COLO668 (cell line): ENCODE results near the gene FCHSD2.

Experiments used
- DNase-seq: peaks from one replicate; lab custom pipeline; 2025; ENCODE audit not compliant: unreplicated experiment; lab: John Stamatoyannopoulos, UW

Gene FCHSD2

DNA sequence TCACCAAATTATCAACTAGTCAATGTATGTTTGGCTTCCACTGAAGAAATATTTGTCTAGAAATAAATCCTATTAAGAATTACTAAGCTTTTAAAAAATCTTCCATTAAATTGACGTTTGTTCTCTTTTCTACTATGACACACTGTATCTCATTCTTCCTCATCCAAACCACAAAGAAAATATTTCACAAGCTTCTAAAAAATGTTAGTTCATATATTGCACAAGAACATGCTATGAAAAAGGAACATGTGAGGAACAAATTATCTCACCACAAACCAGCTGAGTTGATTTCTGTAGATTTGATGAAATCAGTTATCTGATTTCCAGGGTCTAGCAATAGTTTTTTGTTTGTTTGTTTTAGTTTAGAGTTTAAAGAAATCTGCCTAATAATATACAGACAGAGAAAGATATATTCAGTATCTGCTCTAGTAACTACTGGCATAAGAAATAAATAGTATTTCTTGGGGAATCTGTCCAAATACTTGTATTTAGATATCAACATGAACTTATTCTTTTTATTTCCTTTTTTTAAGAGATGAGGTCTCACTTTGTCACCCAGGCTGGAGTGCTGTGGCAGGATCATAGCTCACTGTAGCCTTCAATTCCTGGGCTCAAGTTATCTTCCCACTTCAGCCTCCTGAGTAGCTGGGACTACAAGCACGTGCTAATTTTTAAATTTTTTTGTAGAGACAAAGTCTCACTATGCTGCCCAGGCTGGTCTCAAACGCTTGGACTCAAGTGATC is 166.2 kb downstream of the FCHSD2 start:
- DNase-seq = no peak

DNA sequence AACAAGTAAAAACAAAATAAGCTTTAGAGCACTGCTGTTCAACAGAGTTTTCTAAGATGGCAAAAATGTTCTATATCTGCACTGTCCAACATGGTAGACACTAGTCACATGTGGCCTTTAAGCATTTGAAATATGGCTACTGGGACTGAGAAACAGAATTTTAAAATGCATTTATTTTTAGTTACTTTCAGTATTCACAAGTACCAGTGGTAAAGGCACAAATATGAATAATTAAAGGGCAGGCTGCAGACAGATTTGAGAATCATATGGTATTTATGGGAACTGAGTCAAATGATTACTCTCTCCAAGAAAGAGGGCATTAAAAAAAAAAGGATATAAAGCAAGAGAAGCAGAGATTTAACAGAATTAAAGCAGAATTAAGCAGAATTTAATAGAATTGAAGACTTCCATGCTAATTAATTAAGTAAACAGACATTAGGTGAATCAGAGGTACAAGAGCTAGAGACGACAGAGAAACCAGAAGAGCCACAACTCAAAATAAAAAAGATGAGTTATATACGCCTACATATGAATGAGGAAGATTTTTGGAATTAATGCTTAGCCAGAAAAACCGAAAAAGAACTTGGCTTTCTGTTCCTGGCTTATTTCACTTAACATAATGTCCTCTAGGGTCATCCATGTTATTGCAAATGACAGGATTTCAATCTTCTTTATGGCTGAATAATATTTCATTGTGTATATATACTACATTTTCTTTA is 167.5 kb downstream of the FCHSD2 start:
- DNase-seq = no peak

DNA sequence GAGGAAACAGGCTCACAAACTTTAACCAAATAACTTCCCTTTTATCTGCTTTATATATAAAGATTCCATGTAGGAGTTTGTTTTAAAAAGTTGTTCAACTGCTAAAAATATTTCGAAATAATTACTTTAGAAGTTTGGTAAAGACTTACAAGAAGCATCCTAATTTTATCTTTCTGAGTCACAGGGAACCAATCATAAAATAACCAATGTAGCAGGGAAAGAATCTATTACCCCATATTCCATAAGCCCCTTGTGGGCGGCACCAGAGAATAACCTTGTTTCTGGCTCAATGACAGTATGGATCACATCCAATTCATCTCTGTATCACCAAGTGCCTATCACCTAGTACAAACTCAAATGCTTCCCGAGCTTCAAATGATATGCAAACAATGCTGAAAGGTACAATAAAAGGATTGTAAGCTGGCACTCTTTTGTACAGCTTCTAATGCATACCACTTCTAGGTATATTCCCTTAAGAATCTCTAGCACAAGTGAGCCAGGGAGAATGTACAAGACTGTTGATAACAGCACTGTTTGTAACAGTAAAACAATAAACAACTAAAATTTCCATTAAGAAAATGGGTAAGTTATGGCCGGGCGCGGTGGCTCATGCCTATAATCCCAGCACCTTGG is 169.5 kb downstream of the FCHSD2 start:
- no peak for DNase-seq

DNA sequence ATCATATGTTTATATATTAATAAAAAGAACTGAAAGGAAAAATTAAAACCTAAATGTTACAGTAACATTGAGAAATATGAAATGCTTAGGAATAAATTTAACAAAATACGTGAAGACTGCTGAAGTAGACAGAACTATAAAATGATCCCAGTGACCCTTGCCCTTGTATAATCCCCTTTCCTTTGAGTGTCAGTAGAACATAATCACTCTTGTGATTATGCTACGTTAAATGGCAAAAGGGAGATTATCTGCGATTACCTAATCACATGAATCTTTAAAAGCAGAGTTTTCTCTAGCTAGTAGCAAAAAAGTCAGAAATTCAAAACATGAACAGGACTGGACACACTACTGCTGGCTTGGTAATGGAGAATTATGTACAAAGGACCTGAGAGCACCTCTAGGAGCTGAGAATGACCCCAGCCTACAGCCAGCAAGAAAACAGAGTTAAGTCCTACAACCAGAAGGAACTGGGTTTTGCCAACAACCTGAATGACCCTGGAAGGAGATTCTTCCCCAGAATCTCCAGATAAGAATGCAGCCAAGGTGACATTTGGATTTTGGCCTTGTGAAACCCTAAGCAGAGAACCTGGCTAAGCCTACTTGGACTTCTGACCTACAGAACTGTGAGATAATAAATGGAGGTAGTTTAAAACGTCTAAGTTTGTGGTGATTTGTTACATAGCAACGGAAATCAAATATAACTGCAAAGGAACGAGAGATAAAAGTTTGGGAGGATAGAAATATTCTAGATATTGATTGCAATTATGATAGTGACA is 170.7 kb downstream of the FCHSD2 start:
- no peak for DNase-seq

DNA sequence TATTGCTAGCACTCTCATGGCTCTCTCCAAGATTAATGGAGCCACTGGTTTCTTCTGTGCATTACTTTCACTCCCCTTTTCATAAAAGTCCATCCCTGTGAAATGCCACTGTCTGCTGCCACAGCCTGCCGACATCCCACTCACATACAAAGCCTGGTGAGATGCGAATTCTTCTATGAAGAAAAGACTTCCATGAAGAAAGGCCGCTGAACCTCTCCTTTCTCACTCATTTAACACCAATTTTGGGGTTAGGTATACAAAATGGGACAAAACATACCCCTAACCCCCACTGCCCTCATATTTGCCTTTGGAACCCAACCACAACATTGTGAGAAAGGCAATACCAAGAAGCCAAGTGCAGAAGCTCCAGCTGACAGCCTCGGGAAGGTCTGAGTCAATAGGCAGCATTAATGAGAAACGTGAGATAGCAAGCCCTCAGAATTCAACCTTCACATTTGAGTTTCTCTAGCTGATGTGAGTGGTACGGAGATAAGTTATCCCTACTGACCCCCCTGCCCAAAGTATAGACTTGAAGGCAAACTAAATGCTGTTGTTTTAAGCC is 171.5 kb downstream of the FCHSD2 start:
- DNase-seq = no peak

DNA sequence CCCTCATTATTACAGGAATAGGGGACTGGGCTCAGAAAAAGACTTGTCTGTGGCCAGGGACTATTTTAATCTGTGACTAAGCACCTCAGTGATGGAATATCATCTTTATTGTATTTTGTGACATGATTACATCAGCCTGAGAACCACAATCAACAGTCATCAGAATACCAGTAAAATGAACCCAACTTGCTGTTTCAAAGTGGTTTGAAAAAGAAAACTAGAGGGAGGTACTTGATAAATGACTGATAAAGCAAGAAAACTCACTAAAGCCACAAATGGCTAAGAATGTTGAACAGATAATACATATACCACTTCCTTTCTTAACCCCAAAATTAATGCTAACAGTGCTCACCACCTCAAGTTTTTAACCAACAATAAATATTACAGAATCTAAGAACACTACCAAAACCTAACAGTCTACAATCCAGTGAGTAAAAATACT is 172.2 kb downstream of the FCHSD2 start:
- no peak for DNase-seq

DNA sequence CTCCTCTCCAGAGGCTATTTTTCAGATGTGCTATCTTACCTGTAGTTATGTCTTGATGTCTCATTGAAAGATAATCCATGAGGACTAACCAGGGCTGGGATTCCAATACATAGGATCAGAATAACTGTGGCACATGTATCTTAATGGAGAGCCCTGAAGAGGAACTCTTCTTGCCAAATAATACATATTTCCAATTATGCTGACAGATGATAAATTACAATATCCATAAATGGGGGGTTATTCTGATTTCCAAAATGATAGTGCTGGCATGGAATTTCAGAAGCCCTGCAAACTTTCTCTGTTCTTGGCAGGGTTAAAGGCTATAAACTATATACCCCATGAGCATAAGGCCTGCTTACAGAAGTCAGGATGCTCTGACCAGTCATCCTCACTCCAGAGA is 173.7 kb downstream of the FCHSD2 start:
- no peak for DNase-seq

DNA sequence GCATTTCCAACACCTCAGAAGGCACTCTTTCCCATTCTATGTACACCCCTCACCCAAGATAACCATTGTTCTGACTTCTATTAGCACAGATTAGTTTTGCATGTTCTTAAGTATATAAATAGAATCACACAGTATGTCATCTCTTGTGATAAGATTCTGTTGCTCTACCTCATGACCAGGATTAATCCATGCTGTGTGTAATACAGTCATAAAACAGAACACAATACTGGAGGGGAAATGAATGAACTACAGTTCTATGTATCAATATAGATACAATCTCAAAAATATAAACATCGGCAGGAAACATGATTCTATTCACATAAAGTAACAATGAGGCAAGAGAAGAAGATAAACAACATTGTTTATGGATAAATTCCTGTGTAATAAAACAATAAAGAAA is 176.4 kb downstream of the FCHSD2 start:
- no peak for DNase-seq

DNA sequence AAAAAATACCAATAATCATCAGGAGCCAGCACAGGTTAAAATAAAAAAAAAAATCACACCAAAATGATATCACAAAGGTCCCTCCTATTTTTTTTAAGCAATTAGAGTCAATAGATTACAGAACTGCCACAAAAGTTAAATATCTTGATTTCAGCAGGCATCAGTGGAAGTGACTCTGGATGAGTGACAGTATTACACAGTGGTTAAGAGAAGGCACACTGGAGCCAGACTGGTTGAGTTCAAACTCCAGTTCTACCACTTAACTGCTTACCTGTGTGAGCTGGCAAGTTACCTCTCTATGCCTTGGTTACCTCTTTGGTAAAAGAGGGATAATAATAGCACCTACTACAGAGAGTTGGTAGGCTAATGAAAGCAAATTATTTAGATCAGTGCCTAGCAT is 179.4 kb downstream of the FCHSD2 start:
- no peak for DNase-seq

DNA sequence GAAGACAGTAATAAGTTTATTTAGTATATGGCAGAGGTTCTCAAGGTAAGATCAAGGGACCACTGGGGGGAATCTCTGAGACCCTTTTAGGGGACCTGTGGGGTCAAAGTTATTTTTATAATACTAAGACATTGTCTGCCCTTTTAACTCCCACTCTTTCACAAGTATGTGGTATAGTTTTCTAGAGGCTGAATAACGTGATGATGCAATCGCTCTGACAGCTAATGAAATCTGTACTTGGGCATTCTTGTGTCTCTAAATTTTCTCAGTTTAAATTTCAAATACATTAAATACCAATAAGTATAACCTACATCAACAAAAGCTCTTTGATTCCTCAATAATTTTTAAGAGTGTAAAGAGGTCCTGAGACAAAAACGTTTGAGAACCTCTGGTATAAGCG is 180.0 kb downstream of the FCHSD2 start:
- DNase-seq = no peak

DNA sequence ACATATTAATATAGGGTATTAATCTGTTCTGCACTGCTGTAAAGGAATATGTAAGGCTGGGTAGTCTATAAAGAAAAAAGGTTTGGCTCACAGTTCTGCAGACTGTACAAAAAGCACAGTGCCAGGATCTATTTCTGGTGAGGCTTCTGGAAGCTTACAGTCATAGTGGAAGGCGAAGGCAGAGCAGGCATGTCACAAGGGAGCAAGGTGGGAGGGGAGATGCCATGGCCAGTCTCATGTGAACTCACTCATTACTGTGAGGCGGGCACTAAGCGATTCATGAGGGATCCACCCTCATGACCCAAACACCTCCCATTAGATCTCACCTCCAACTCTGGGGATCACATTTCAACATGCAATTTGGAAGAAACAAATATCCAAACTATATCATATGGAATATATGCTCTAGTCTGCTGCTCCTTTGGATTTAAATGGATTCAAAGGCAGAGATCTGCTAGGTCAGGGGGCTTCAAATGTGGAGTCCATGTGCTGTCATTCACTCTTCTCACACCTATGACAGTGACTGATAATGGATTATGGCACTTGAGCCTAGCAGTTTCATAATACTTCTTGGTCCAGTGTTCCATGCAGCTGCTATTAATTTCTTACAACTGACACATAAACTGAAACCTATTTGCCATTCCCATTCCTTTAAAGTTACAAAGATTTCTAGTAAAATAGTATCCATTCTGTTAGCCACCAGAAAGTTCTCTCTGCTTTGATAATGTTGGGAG is 182.0 kb downstream of the FCHSD2 start:
- DNase-seq = no peak

DNA sequence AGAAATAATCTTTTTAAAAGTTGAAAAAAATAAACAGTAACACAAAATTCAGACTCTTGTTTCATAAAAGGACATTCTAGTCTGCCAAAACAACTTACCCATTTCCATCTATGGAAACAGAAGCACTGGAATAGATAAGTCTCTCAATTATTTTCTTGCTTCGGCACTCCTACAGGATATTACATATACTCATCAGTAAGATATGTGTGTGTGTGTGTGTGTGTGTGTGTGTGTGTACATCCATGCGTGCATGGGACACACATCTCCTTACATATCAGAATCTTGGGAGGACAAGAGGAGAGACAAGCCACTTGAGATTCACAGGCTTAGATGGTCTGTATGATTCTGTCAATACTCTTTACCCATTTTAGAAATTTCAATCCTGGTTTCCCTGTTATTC is 183.3 kb downstream of the FCHSD2 start:
- no peak for DNase-seq

DNA sequence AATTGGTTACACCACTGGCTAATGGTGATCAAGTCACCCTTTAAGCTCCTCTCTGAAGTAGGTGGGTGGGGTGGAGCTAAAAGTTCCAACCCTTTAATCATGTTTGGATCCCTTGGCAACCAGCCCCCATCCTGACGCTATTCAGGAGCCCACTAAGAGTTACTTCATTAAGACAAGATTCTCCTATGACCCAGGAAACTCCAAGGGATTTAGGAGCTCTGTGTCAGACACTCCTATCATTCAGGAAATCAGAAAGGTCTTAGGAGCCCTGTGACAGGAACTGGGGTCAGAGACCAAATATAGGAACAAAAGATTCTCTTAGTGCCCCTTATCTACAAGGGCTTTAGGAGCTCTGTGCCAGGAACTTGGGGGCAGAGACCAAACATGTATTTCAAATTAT is 186.7 kb downstream of the FCHSD2 start:
- DNase-seq = no peak

DNA sequence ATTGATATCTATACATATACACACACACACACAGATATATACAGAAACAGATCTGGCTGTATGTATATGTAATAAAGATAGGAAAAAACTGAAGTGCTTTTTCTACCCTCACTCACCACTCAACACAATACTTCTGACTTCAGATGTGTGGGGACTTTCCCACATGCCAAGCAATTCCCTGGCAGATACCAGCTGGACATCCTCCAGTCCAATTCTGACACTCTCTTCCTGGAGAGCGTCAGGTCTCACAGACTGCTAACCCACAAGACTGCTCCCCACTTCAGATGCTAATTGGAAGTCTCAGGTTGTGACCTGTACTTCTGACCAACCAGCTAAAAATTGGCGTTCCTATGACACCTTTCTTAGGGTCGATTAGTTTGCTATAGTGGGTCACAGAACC is 187.3 kb downstream of the FCHSD2 start:
- DNase-seq = no peak

DNA sequence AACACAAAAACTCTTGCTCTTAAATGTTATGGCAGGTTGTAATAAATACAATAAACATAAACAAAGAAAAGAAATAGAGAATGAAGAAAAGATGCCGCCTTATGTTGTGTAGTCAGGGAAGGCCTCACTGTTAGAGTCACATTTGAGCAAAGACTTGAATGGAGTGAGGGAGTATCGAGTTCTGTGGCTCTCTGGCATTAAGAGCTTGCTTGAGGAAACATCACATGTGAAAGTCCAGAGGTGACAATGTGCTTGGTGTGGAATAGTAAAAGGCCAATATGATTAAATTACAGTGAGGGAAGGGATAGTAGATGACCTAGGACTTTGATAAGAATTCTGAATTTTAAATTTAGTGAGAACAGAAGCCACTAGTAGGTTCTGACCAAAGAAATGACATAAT is 188.5 kb downstream of the FCHSD2 start:
- no peak for DNase-seq

DNA sequence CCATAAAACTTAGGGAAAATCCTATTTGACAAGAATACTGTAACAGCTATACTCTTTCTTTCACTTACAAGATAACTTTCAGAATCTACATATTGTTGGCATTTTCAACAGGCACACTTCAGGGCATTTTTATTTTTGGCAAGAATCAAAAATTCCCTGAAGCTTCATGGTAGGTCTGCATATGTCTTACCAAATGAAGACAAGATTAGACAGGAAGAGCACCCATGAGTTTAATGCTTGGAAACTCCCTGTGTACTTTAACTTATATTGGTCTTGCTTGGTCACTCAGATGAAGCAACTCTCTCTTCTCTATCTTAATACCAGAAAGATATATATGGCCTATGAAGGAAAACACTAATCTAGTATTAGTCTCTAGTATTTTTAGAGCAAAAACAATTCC is 190.2 kb downstream of the FCHSD2 start:
- no peak for DNase-seq

DNA sequence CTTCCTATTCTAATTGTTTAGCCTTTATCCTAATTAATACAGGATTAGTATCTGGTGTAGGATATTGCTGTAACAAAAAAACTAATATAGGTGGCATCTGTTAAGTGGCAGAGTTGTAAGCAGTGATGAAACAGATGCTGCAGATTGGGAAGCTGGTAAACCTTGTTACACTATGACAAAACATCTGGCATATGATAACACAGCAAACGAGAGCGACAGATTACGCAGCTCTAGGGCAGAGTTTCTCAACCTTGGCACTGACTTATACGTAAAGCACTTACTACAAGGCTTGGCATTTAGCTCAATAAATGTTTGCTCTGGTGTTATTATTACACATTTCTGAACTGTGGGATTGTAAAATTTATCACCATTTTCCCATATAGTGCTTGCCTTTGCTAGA is 190.9 kb downstream of the FCHSD2 start:
- no peak for DNase-seq

DNA sequence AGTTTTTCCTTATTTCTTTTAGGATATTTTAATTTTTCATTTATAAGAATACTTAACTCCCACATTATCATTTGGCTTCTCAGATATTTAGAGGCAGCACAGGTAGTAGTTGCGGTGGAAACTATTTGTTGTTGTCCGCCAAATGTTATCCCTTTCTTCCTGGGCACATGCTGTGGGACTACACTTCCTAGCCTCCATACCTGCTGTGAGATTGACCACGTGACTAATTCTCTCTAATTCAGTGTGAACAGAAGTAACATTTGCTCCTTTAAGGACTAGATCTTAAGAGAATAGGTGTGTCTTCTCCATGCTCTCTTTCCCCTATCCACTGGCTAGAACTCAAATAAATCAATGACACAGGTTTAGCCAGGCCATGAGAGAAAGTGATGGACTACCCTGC is 191.4 kb downstream of the FCHSD2 start:
- DNase-seq = no peak

DNA sequence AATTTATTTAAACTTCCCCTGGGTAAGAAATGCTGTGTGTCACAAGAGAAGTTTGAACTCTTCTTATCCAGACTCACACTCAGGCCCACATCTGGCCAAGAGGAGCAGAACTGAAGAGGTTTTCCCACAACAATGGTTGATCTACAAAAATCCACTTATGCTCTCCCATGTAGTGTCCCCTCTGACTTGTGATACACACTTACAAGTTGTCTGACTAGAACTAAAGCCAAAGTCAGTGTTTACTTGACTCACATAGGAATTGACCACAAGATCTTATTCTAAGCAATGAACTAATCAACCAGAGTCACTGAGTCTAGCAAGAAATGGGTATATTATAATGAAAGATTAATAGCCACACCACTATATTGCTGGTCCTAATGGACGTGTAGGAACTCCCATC is 194.9 kb downstream of the FCHSD2 start:
- DNase-seq = no peak

DNA sequence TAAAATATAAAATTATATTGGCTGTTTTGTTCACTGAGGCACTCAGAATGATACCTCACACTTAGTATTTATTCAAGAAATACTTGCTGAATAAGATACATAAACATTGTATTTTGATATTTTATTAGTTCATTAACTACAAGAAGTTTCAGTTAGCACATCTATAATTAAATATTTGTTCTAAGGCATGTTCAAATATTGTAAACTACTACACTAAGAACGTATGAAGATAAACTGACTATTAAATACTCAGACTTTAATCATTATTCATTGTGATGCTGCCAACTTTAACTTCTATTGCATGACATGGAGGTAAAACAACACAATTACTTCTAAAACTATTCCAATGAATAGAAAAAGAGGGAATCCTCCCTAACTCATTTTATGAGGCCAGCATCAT is 198.5 kb downstream of the FCHSD2 start:
- DNase-seq = no peak

DNA sequence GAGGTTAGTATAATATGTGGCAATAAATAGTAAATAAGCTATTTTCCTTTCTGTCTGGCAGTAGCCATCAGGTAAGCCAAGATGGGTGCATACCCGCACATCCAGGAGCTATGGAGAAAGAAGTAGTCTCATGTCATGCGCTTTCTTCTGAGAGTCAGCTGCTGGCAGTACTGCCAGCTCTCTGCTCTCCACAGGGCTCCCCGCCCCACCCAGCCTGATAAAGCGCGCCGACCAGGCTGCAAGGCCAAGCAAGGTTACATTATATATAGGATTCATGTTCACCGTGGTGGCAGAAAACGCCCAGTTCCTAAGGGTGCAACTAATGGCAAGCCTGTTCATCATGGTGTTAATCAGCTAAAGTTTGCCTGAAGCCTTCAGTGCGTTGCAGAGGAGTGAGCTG is 201.7 kb downstream of the FCHSD2 start:
- DNase-seq = no peak
